IMR-90 (cell line): Measurements from ENCODE around the gene ITPK1. TPM values are rescaled to one million over a fixed set of nuclear protein-coding genes. Genes with fewer than 3 reads are reported as not detected.

ENCODE experiments used
- ATAC-seq: fragments of 200-7000 bp; cut with Tn5 transposase; 2 replicates; pipeline ENCODE4 v1.9.1; 2020; ENCODE audit warnings: low read depth, mild to moderate bottlenecking, moderate library complexity
- BruUV-seq: library from RNA; stranded (reverse); fragments of 400-500 nt; replicated peaks from 2 replicates; lab custom pipeline; 2021; lab: Mats Ljungman, UMichigan
- CTCF ChIA-PET: fragments of 300-600 bp; formaldehyde crosslinking; extraction: SDS; loops from one replicate; lab custom pipeline; 2021; ENCODE audit warnings: antibody characterized with exemption; lab: Yijun Ruan, JAX
- POLR2A ChIA-PET: fragments of 300-600 bp; sonication (Branson Sonifier 250); formaldehyde crosslinking; loops from one replicate; lab custom pipeline; 2022; ENCODE audit warnings: antibody characterized with exemption; ENCODE audit not compliant: unreplicated experiment; lab: Charles Lee
- DNase-seq: peaks from one replicate; pipeline ENCODE4 v3.0.0; 2013
- H2AFZ ChIP-seq: replicated peaks from 2 replicates; pipeline ENCODE3; 2013; ENCODE audit warnings: low read length, mild to moderate bottlenecking; ENCODE audit not compliant: poor library complexity
- H2AK5ac ChIP-seq: 2 replicates; pipeline ENCODE4 v1.6.1; 2013; ENCODE audit warnings: low read depth, low read length, inconsistent platforms
- H2AK9ac ChIP-seq: replicated peaks from 2 replicates; pipeline ENCODE3; 2013; ENCODE audit warnings: mild to moderate bottlenecking, low read depth, low read length, moderate library complexity; ENCODE audit not compliant: poor library complexity
- H2BK120ac ChIP-seq: 2 replicates; pipeline ENCODE4 v1.6.1; 2013; ENCODE audit warnings: low read depth, low read length, inconsistent platforms
- H2BK15ac ChIP-seq: 3 replicates; pipeline ENCODE4 v1.6.1; 2013; ENCODE audit warnings: low read depth, low read length, inconsistent platforms
- H2BK20ac ChIP-seq: 2 replicates; pipeline ENCODE4 v1.6.1; 2013; ENCODE audit warnings: low read depth, mild to moderate bottlenecking, inconsistent platforms, low read length, moderate library complexity
- H2BK5ac ChIP-seq: 2 replicates; pipeline ENCODE4 v1.6.1; 2013; ENCODE audit warnings: mild to moderate bottlenecking, low read depth, low read length, inconsistent platforms; ENCODE audit not compliant: poor library complexity, severe bottlenecking
- H3K14ac ChIP-seq: replicated peaks from 2 replicates; pipeline ENCODE4 v1.6.1; 2013; ENCODE audit warnings: low read depth, low read length, inconsistent platforms
- H3K18ac ChIP-seq: 2 replicates; pipeline ENCODE4 v1.6.1; 2013; ENCODE audit warnings: low read depth, low read length, control low read depth
- H3K23ac ChIP-seq: 2 replicates; pipeline ENCODE4 v1.6.1; 2013; ENCODE audit warnings: low read depth, low read length, inconsistent platforms
- H3K27ac ChIP-seq: 2 replicates; pipeline ENCODE4 v1.5.1; 2013; ENCODE audit warnings: mild to moderate bottlenecking, control low read depth, low read length; ENCODE audit not compliant: insufficient read depth
- H3K27me3 ChIP-seq: 2 replicates; pipeline ENCODE4 v1.6.1; 2013; ENCODE audit warnings: low read length; ENCODE audit not compliant: control insufficient read depth, insufficient read depth
- H3K36me3 ChIP-seq: 2 replicates; pipeline ENCODE4 v1.6.1; 2013; ENCODE audit warnings: low read length, mixed read lengths; ENCODE audit not compliant: control insufficient read depth, insufficient read depth
- H3K4ac ChIP-seq: 2 replicates; pipeline ENCODE4 v1.6.1; 2013; ENCODE audit warnings: low read depth, low read length, inconsistent platforms
- H3K4me1 ChIP-seq: 2 replicates; pipeline ENCODE4 v1.6.1; 2013; ENCODE audit warnings: low read length, mixed read lengths; ENCODE audit not compliant: control insufficient read depth, insufficient read depth
- H3K4me2 ChIP-seq: 2 replicates; pipeline ENCODE4 v1.6.1; 2013; ENCODE audit warnings: low read depth, mild to moderate bottlenecking, control low read depth, low read length, moderate library complexity
- H3K4me3 ChIP-seq: 2 replicates; pipeline ENCODE4 v1.5.1; 2013; ENCODE audit warnings: low read depth, mild to moderate bottlenecking, control low read depth, low read length, moderate library complexity; ENCODE audit not compliant: insufficient read depth
- H3K56ac ChIP-seq: 2 replicates; pipeline ENCODE4 v1.6.1; 2013; ENCODE audit warnings: low read length, inconsistent platforms; ENCODE audit not compliant: insufficient read depth; ENCODE audit errors: extremely low read depth
- H3K79me1 ChIP-seq, 2 experiments: 2 replicates each; pipeline ENCODE4 v1.6.1; 2013; ENCODE audit warnings: low read length in 2 of 2, inconsistent platforms in 1 of 2, low read depth in 1 of 2
- H3K9ac ChIP-seq: 2 replicates; pipeline ENCODE4 v1.6.1; 2013; ENCODE audit warnings: low read depth, low read length, control low read depth
- H3K9me1 ChIP-seq: 2 replicates; pipeline ENCODE4 v1.6.1; 2013; ENCODE audit warnings: low read length, inconsistent platforms; ENCODE audit not compliant: insufficient read depth
- H3K9me3 ChIP-seq: 2 replicates; pipeline ENCODE4 v1.6.1; 2013; ENCODE audit warnings: low read length; ENCODE audit not compliant: control insufficient read depth, insufficient read depth
- H4K20me1 ChIP-seq: 2 replicates; pipeline ENCODE4 v1.6.1; 2013; ENCODE audit warnings: low read length, inconsistent platforms; ENCODE audit not compliant: insufficient read depth
- H4K5ac ChIP-seq: 2 replicates; pipeline ENCODE4 v1.6.1; 2013; ENCODE audit warnings: mild to moderate bottlenecking, low read depth, low read length, control low read depth
- H4K8ac ChIP-seq, 2 experiments: 2 replicates each; pipeline ENCODE4 v1.6.1; 2013; ENCODE audit warnings: low read depth in 2 of 2, low read length in 2 of 2, control low read depth in 1 of 2, inconsistent platforms in 1 of 2
- H4K91ac ChIP-seq: 2 replicates; pipeline ENCODE4 v1.6.1; 2013; ENCODE audit warnings: low read depth, low read length, inconsistent platforms; ENCODE audit not compliant: insufficient read depth
- BHLHE40 ChIP-seq: fragments of 150-350 bp; IDR thresholded peaks from 2 replicates; pipeline ENCODE4 v1.6.1; 2016; ENCODE audit warnings: mild to moderate bottlenecking, low read depth, low read length
- dilution Hi-C: fragments of 300-500 bp; cut with HindIII; formaldehyde crosslinking; loops from one replicate; pipeline ENCODE4 v1.14.3; 2018; ENCODE audit warnings: low sequenced_read_pairs; ENCODE audit not compliant: unreplicated experiment
- in situ Hi-C: fragments of 300-500 bp; cut with MboI; formaldehyde crosslinking; loops from 3 replicates; pipeline ENCODE4 v1.14.3; 2019; ENCODE audit warnings: low sequenced_read_pairs, inconsistent platforms, mixed read lengths
- intact Hi-C: fragments of 100-400 bp; cut with micrococcal nuclease; formaldehyde crosslinking; loops from 2 replicates; pipeline ENCODE4 v1.10.0; 2022
- polyA plus RNA-seq, 3 experiments: library from polyadenylated mRNA; depleted of rRNA; stranded (reverse); fragments of >200 nt; gene quantifications; 2 replicates each; pipeline ENCODE4 v1.2.3, GENCODE V29; 2012; ENCODE audit warnings: low replicate concordance in 1 of 3
- total RNA-seq: library from RNA; depleted of rRNA; stranded (reverse); fragments of >200 nt; gene quantifications from 2 replicates; pipeline ENCODE4 v1.2.3, GENCODE V29; 2012

Gene ITPK1
- total and polyA plus RNA-seq, 2 of the 4 experiments (the other 2 are of a cell fraction): 21.7 to 26.9 TPM

DNA sequence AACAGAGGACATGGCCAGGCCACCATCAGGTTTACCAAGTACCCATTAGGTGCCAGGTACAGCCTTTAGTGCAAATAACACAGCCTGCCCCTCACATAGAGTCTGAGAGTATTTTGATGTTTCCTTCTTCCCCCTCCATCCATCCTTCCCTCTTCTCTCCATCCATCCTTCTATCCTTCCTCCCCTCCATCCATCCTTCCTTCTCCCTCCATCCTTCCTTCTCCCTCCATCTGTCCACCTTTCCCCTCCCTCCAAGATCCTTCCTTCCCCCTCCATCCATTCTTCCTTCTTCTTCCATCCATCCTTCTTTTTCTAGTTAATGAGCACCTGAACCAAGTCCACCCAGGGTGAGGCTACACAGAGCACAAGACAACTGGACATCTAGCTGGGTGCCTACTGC, 39.8 kb downstream of the ITPK1 start:
- no peak overlapping the region for H4K8ac ChIP-seq
- ChIA-PET CTCF (no interaction called here), POLR2A (interaction anchor here (0.7 kb wide), 1 partner anchor 275 kb away, joined by 21 read pairs; no protein-coding TSS in a partner anchor)
- no peak overlapping the region for H2BK20ac ChIP-seq
- H3K36me3 ChIP-seq: no peaks in the 10 kb centered on the region; the same call in 1 of the 2 replicates
- H4K5ac ChIP-seq: no peak overlapping the region
- no peaks in the 10 kb centered on the region for H3K9me3 ChIP-seq
- no peak overlapping the region for H3K14ac ChIP-seq
- dilution Hi-C loops: no loop called here
- in situ Hi-C loops: no loop called here
- no peak overlapping the region for H3K4ac ChIP-seq
- H3K4me2 ChIP-seq: no peak overlapping the region
- no peak overlapping the region for H2BK5ac ChIP-seq
- no peak overlapping the region for H4K91ac ChIP-seq
- H3K27ac ChIP-seq: no peak overlapping the region
- no peak overlapping the region for H2BK15ac ChIP-seq
- H2BK120ac ChIP-seq: no peak overlapping the region
- no peak for ATAC-seq
- no peaks in the 10 kb centered on the region; the same call in 1 of the 2 replicates for H4K20me1 ChIP-seq
- H3K79me1 ChIP-seq: peaks cover 0 to 3% of the 10 kb centered on the region in 2 experiments; a peak in 1 of 4 replicates
- BruUV-seq: no TSS peak
- H2AFZ ChIP-seq: no peak overlapping the region
- no peak overlapping the region for H3K9ac ChIP-seq
- peaks cover 8% of the 10 kb centered on the region for H3K9me1 ChIP-seq
- no peaks in the 10 kb centered on the region for H3K27me3 ChIP-seq
- H2AK9ac ChIP-seq: no peak overlapping the region
- H3K4me1 ChIP-seq: peaks cover 13% of the 10 kb centered on the region
- no peak overlapping the region for H3K4me3 ChIP-seq
- no peak overlapping the region for H3K56ac ChIP-seq
- no peak overlapping the region for H3K18ac ChIP-seq
- no peak for DNase-seq
- intact Hi-C loops: no loop called here
- H2AK5ac ChIP-seq: no peak overlapping the region
- no peak for TF ChIP-seq BHLHE40
- no peak overlapping the region for H3K23ac ChIP-seq
